ENCODE data around the gene PIAS2.

Gene PIAS2

DNA sequence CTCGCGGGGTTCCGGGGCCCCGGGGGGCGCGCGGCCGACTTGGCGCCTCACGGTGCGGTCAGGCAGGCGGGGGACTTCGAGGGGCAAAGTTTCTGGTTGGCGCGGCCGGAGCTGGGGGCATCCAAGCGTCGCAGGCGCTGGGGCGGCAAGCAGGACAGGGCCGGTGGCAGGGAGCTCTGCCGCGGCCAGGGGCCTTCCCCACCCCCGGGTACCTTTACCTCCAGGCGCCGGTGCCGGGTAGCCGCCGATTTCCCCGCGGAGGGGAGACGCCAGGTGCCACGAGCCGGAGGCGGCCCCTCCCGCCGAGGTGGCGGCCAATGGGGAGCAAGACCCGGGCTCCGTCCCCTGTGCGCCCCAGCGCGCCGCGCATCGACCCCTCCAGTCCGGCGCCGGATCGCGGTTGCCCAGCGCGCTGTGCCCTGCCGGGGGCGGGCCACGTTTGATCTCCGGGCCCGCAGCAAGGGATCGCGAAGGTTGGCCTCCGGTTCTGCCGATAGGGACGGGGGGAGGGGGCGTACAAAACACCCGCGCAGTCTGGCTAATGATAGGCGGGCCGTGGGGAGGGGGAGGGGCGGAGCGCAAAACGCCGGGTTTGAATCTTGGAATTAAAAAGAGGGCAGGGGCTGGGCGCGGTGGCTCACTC lies 160.6 kb downstream of the PIAS2 start, which contains the start of gene ST8SIA5:
Gene ST8SIA5 (minus strand): TSS at position 495 of the 643 bp plus-strand sequence. CDS start 545 bp downstream, outside the sequence.
- no peak for FAIRE-seq

DNA sequence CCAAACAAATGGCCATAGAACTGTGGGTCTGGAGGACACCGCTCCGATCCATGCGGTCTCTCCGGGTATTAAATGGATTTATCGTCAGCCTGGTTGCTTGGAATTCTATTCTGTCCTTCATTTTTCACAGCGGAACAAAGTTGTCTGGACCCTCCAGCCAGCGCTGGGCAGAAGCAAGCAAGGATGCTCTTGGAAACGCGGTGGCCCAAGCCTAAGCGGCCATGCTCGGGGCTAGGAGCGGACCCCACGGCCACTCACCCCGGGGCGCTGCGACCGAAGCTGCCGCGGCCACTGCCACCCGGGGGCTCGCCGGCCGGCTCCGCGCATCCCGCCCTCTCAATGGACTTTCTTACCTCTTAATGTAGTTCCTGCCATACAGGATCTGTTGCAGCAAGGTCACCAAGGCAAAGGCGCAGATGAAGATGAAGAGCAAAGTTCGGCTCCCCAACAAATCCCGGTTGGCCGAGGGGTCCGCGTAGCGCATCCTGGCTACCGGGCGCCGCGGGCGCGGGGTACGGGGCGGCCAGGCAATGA lies 161.2 kb downstream of the PIAS2 start:
- FAIRE-seq, result no peak

DNA sequence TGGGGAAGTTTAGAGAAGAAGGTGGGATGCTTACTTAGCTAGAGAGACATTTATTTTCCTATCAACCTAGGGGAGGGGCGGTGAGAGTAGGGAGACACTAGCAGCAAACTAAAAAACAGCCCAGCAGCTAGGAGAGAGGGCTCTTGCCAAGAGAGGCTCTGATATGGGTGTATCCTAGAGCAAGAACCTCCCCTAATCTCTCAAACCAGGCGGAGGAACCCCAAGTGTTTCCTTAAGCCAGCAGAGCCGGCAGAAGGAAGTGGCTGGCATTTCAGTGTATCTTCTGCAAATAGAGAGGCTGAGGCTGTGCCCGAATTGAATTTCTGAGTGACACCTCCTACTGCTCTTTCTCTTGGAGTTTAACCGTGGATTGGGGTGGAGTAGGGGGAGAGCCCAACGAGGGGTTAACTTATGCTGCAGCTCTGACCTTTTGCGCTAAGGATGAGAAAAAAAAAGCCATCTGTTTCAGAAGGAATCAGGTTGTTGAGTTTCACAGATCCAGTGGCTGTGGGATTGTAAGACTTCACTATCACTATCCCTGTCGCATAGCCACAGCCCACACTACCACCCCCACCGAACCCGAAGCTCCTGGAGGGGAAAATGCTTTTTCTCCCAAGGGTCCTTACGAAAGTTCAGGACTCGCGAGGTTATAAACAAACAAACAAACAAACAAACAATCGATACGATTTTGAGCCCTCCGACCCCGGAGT lies 161.8 kb downstream of the PIAS2 start:
- FAIRE-seq, result no peak

DNA sequence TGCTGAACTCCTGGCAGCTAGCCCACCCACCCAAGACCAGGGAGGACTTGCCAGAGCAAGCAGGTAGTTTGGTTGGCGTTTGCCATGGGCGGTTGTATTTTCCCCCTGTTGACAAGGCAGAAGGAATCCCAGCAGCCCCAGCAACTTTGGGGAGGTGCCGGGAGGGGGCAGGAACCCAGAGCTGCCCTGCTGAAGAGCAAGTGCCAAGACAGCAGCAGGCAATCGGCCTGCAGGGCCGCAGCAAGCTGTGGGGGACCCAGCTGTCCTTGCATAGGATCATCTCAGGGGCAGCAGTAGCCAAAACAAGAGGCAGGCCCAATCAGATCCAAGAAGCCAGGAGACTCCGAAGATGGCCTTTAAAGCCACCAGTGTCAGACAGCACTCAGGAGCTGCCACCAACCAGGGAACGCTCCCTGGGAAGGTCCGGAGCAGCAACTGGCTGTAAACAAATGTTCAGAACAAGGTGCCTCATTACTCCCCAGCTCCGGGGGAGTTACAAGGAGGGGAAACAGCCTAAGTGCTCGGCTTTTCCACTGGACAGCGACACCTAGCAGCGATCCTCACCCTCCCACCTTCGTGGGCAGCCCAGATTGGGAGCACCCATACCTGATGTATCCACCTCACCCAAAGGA lies 162.5 kb downstream of the PIAS2 start:
- no peak for FAIRE-seq

DNA sequence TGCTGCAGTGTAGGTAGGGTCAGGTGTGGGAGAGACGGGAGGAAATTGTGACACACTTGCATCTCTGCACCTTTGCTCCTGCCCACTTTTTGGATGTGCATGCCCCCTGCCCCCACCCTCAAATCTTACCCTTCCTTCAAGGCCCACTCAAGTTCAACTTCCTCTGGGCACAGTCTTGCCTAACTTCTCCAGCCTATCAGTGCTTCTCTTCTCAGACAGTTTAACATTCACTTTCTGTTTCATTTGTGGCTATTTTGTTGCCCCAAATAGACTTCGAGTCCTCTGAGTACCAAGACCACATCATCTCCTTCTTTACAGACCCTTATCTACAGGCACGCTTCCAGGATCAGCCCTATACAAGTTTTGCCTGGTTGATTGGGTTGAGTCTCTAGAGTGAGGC lies 163.1 kb downstream of the PIAS2 start:
- no peak for FAIRE-seq

Data from colon (tissue), 2 donors.